ENCODE measurements around the gene POMGNT1.

Gene POMGNT1

GRCh38 chr1:46181343-46182260 is 16.6 kb downstream of the POMGNT1 start:
- DNase-seq, result peak; percentile 59

- no peak for DNase-seq
Measured at GRCh38 chr1:46180082-46180616, 18.1 kb downstream of the POMGNT1 start.

- DNase-seq, result peak; percentile 84
Measured at GRCh38 chr1:46179138-46180081, 18.8 kb downstream of the POMGNT1 start.

- no peak for DNase-seq
Measured at GRCh38 chr1:46176211-46176865, 21.9 kb downstream of the POMGNT1 start, which contains the start of gene P3R3URF. Gene P3R3URF, minus strand, starts transcription at chr1:46176488. Its CDS starts 17 bp downstream, at chr1:46176471.

- DNase-seq, result no peak
Measured at GRCh38 chr1:46175243-46175642, 23.0 kb downstream of the POMGNT1 start.

GRCh38 chr1:46174448-46175231 is 23.6 kb downstream of the POMGNT1 start, which contains the start of gene TSPAN1:
Gene TSPAN1, plus strand, starts transcription at chr1:46175087. Its CDS starts 6,021 bp downstream, at chr1:46181108.
- DNase-seq, result peak; percentile 45

- peak; percentile 63 for DNase-seq
Measured at GRCh38 chr1:46173361-46173856, 24.8 kb downstream of the POMGNT1 start.

- no peak for DNase-seq
Measured at GRCh38 chr1:46172321-46172720, 25.9 kb downstream of the POMGNT1 start.

- no peak for DNase-seq
Measured at GRCh38 chr1:46171871-46172270, 26.4 kb downstream of the POMGNT1 start.

GRCh38 chr1:46171351-46171750 is 26.9 kb downstream of the POMGNT1 start:
- no peak for DNase-seq

GRCh38 chr1:46169811-46170454 is 28.3 kb downstream of the POMGNT1 start:
- DNase-seq, result no peak

GRCh38 chr1:46168477-46168876 is 29.8 kb downstream of the POMGNT1 start:
- DNase-seq, result no peak

- no peak for DNase-seq
Measured at GRCh38 chr1:46166521-46167462, 31.4 kb downstream of the POMGNT1 start.

- no peak for DNase-seq
Measured at GRCh38 chr1:46160212-46160611, 38.0 kb downstream of the POMGNT1 start.

GRCh38 chr1:46159516-46159915 is 38.7 kb downstream of the POMGNT1 start:
- DNase-seq, result no peak

GRCh38 chr1:46158312-46159281 is 39.6 kb downstream of the POMGNT1 start:
- no peak for DNase-seq

- DNase-seq, result no peak
Measured at GRCh38 chr1:46157916-46158311, 40.3 kb downstream of the POMGNT1 start.

- DNase-seq, result peak; percentile 21
Measured at GRCh38 chr1:46153732-46154131, 44.5 kb downstream of the POMGNT1 start.

Data from fibroblast of skin of right biceps (primary cell).